GM12874 (cell line): ENCODE data around the gene THOC7.

Experiments used
- CTCF ChIP-seq: IDR thresholded peaks from 2 replicates; pipeline ENCODE4 v1.5.1; 2011; ENCODE audit warnings: low read depth, mild to moderate bottlenecking, control low read depth, low read length, moderate library complexity; ENCODE audit not compliant: insufficient read depth

The THOC7 gene

GRCh38 chr3:63895422-63896189 is 32.0 kb upstream of the THOC7 start:
- TF ChIP-seq CTCF, result no peak

DNA sequence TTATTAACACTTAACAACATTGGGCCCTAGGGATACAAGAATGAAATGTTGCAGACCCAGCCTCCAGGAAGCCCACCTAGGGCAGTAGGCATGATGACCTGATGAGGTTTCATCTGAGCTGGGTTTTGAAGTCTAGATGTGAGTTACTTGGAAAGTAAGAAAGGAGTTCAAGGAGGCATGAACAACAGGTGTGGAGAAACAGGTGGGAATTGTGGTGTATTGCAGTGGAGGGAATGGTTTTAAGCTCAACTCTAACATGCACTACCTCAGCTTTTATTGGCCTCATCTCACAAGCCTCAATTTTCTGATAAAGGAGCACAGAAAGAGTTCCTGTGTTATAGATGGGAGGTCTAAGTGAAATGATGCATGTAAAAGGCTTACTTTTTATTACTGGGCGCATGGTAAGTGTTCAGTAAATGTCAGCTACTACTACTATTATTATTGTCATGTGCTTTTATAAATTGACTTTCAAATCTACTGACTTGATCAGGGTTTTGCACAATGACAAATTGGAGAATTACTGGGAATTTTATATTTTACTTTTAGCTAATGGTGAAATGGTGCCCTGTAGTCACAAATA is 29.3 kb upstream of the THOC7 start:
- TF ChIP-seq CTCF, result no peak

GRCh38 chr3:63891518-63891917 is 27.9 kb upstream of the THOC7 start:
- no peak for TF ChIP-seq CTCF

DNA sequence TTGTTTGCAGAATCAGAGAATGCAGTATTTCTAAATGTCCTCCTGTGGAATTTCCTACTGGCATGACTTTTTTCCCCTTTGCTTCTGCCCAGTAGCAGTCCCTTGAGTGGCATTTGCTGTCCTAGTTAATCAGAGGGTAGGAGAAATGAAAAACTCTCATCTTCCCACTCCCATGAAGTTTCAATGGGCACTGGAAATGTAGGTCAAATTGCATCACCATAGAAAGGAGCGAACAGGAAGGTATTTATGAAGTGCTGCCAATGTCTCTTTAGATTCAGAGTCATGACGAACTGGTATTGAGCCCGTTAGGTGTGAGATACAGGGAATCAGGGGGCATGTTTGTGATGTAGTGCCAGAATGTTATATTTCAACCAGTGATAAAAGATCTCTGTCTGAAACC is 23.3 kb upstream of the THOC7 start:
- no peak for TF ChIP-seq CTCF

DNA sequence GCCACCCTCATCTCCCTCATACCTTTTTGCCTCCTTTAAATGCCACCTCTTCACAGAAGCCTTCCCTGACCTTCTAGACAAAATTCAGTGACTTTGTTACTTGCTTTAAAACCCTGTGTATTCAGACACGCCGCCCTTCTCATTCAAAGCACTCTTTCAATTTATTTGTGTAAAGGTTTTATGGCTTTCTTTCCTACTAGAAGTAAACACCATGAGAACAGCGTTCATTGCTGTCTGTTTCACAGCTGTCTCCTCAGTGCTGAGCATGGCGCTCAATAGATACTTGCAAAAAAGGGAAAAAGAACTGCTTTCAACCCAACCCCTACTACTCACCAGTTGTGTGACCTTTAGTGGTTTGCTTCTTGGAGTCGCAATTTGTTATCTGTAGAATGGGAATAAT is 17.0 kb upstream of the THOC7 start:
- TF ChIP-seq CTCF, result no peak

GRCh38 chr3:63878394-63879060 is 14.9 kb upstream of the THOC7 start:
- TF ChIP-seq CTCF, result no peak

DNA sequence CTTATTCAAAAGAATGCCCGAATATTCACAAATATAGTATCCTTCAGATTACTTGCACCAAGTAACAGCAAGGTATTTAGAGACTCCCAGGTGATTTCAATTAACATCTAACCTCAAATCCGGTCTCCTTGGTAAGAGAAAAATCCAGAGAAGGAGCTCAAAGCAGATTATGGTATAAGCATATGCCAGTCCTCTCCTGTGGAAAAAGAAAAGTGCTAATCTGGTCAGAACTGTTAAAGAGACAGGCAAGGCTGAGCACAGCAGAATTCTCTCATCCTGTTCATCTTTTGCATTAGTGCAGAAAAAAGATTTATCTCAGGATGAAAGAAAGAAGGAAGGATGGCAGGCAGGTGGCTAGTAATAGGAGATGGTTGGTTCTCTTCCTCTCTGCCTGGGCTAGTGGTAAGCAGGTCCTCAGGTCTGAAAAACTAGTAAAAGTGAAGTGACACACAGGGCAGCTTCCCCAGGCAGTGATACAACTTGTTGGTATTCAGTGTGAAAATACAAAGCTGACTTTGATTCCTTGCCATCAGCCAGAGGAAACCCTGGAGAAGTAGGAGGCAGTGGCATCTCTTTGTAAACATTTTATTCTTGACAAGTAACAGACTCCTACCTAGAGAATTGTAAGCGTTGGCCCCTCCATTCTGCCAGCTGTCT is 14.3 kb upstream of the THOC7 start:
- no peak for TF ChIP-seq CTCF
